ENCODE results near the gene OSCAR. TPM values are rescaled to one million over a fixed set of nuclear protein-coding genes. Genes with fewer than 3 reads are reported as not detected.

Gene OSCAR
- total and polyA plus RNA-seq, 2 of the 13 experiments (the other 11 are each of a cell fraction or from before 2014, with no cell fraction given), result 1.9 TPM; not detected in 1

- DNase-seq (ENCODE audit: low spot score) (no peak), FAIRE-seq (no peak), ATAC-seq (no peak)
- no peaks in the 10 kb centered on the region for H3K9me3 ChIP-seq (ENCODE audit: low read length)
- 95% methylated on average over 10 of the region's 10 CpGs for WGBS (ENCODE audit: low lambda C conversion rate)
- H3K4me1 ChIP-seq (ENCODE audit: insufficient read depth, low read length), result peaks cover 17% of the 10 kb centered on the region
- no peak overlapping the region for H3K4me3 ChIP-seq (replicated peaks in 1 of 3; ENCODE audit: insufficient read depth in 1 of 3, low read depth in 2 of 3, low read length in 3 of 3)
- BruUV-seq (replicated peaks), result no TSS peak
- no peak overlapping the region for H3K27ac ChIP-seq (ENCODE audit: extremely low read length, insufficient read depth, low read length)
- POLR2A ChIA-PET, result no interaction called here
- CTCF ChIA-PET (ENCODE audit: low intra/inter-chr PET ratio, low total read pairs), result no interaction called here
- no peak overlapping the region for H2AFZ ChIP-seq (ENCODE audit: low read length)
- H3K9ac ChIP-seq (ENCODE audit: insufficient read depth, low read depth, low read length), result no peak overlapping the region
- H4K20me1 ChIP-seq (ENCODE audit: insufficient read depth, low read length), result no peaks in the 10 kb centered on the region
- peaks cover 11 to 42% of the 10 kb centered on the region in 2 experiments; a peak in 4 of 5 replicates for H3K36me3 ChIP-seq (replicated peaks in 1 of 2; ENCODE audit: control insufficient read depth in 1 of 2, insufficient read depth in 2 of 2, low read length in 2 of 2)
- TF ChIP-seq USF2 (IDR thresholded peaks at IDR 0.05; ENCODE audit: low read depth, low read length), result no peak
- TF ChIP-seq USF2 (CRISPR knock-in tag; IDR thresholded peaks at IDR 0.05; ENCODE audit: borderline replicate concordance), result no peak
- TF ChIP-seq POLR2A (IDR thresholded peaks at IDR 0.05; ENCODE audit: insufficient read depth in 1 of 2, low read depth in 2 of 2, low read length in 2 of 2), result no peak
- TF ChIP-seq ZNF124 (CRISPR knock-in tag; IDR thresholded peaks at IDR 0.05), result no peak
- no peak for TF ChIP-seq TSC22D2 (CRISPR knock-in tag; IDR thresholded peaks at IDR 0.05; ENCODE audit: borderline replicate concordance)
- TF ChIP-seq GATAD2A (CRISPR knock-in tag; IDR thresholded peaks at IDR 0.05), result no peak
- no peak for TF ChIP-seq CREBL2 (CRISPR knock-in tag; IDR thresholded peaks at IDR 0.05; ENCODE audit: borderline replicate concordance)
- no peak for TF ChIP-seq MXD4 (CRISPR knock-in tag; IDR thresholded peaks at IDR 0.05)
- TF ChIP-seq ZNF687 (CRISPR knock-in tag; IDR thresholded peaks at IDR 0.05), result no peak
- no peak for TF ChIP-seq MZF1 (CRISPR knock-in tag; IDR thresholded peaks at IDR 0.05; ENCODE audit: borderline replicate concordance)
- no peak for TF ChIP-seq SMARCE1 (IDR thresholded peaks at IDR 0.05; ENCODE audit: borderline replicate concordance)
- no peak for TF ChIP-seq CREB3 (CRISPR knock-in tag; IDR thresholded peaks at IDR 0.05)
- no peaks in the 10 kb centered on the region; a peak in 1 of 5 replicates for H3K27me3 ChIP-seq (ENCODE audit: control insufficient read depth in 1 of 2, insufficient read depth in 2 of 2, low read length in 2 of 2)
- in situ Hi-C loops (cut with HindIII; ENCODE audit: extremely low pct_ligation_motif_present, low pct_unique_long_range_greater_than_20kb) (no loop called here), intact Hi-C loops (cut with micrococcal nuclease; ENCODE audit: unreplicated experiment) (no loop called here)
- peaks cover 9% of the 10 kb centered on the region for H3K79me2 ChIP-seq (ENCODE audit: insufficient read depth, low read length)
- no peak overlapping the region for H3K4me2 ChIP-seq (ENCODE audit: low read depth, low read length)
Measured at GRCh38 chr19:54105796-54106195, 5.2 kb upstream of the OSCAR start.
